Globus pallidus (tissue), 1 donor: ENCODE measurements around the gene SUPT3H.
"Not testable (repeated sequence)": the region's sequence is repeated elsewhere in the genome, so short reads cannot be mapped to it uniquely, and the experiment has no call there.

Source experiments
- DNase-seq: peaks from one replicate; pipeline ENCODE4 v3.0.0-alpha.2; 2015; ENCODE audit warnings: low spot score

The SUPT3H gene

DNA sequence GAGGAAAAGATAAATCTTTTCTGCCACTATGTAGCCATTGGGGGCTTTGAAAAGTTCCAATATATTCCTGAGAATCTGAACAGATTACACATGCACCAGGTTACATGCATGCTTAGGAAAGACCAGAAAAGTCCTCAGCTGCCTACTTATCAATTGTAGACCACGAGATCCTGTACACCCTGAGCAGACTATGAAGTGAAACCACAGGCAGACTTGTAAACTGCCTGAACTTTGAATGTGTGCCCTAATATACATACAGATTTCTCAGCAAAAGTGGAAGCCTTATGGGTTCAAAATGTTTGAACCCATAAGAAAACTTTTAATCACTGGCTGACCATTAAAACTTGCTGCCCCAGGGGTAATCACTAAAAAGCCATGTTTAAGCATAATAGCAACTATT lies 323.1 kb downstream of the SUPT3H start:
- DNase-seq = no peak

DNA sequence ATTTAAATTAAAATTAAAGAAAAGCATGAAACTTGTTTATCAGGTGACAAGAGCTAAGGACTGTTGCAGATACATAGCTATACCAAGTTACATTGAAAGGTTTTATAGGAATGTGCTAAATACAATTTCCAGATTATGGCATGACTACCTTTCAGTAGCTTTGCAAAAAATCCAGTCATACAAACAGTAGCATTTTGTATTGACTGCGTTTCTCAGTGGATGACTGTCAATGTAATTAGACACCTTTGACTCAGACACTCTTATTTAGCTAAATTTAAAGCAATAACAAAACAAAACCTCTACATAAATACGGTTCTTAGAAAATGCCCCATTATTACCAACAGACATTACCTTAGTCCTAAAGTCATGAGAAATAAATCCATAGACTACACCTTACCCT lies 325.4 kb downstream of the SUPT3H start:
- DNase-seq = no peak

DNA sequence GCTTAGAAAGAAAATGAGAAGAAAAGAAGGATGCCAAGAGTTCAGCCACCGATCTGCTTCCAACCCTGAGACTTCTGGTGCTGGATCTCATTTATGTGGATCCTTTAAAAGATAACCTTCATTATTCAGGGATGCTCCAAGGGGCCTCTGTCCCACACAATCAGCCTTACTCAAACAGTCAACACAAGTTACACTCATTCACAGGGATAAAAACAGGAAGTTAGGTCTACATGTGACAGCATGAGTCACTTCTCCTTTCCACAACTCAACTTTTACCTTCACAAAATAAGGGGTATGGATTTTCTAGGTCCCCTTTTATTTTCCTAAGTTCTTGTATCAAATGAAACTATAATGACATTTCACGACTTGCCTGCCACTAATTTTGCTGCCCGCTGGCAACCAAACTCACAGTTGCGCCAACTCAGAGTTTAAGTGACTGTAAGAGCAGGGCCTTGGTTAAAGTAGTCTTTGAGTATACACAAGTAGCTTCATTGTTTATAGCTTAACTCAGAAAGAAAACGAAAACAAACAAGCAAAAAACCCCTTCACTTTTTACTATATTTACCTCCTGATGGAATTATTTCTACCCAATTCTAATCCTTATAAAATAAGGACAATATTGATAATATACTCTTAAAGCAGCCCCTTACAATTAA lies 328.4 kb downstream of the SUPT3H start:
- peak; percentile 25 for DNase-seq

DNA sequence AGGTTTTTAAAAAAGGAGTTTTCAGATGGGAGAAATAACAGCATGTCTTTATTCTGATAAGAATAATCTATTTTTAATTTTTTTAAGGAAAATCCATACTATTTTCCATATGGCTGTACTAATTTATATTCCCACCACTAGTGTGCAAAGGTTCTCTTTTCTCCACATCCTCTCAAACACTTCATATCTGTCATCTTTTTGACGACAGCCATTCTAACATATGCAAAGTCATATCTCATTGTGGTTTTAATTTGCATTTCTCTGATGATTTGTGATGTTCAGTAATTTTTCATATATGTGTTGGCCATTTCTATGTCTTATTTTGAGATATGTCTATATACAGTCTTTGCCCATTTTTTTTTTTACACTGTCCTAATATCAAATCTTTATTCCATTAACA lies 330.2 kb downstream of the SUPT3H start:
- DNase-seq = no peak

DNA sequence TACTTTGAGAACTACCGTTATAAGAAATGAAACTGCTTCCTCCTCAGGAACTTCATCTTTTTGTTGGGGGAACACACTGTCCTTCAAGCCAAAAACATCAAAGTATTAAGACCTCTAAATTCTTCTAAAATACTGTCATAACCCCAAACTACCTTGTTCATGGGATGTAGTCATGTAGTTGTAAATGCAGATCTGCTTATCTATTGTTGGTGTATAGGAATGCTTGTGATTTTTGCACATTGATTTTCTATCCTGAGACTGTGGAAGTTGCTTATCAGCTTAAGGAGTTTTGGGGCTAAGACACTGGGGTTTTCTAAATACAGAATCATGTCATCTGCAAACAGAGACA lies 332.5 kb downstream of the SUPT3H start:
- no peak for DNase-seq

DNA sequence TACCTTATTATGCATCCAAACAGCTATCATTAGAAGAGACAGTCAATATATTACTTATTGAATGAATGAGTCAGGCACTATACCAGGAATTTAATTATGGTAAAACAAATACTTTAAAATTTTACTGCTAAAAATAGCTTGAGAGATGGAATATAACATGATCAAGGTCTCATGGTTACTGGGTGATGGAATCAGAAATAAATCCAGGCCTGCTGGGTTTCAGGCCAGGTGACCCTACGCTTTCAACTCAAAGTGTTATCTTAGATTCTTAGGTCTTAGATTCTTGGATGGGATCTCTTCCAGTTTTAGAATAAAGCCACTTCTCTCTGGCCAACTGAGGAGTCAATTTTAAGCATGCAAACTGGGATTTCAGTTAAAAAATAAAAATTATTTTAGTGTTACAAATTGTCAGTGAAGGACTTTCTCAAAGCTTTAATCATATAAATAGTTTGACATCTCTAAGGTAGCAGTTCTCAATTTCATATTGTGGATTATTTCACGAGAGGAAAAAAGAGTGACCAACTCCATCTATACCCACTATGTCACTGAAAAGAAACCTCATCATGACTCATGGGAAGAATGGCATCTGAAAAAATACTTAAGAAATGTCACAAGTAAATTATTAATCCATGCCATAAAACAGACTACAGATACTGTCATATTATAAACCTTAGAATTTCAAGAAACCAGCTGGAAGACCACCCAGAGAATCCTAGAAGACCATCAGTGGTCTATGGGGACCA lies 333.1 kb downstream of the SUPT3H start:
- DNase-seq = no peak

DNA sequence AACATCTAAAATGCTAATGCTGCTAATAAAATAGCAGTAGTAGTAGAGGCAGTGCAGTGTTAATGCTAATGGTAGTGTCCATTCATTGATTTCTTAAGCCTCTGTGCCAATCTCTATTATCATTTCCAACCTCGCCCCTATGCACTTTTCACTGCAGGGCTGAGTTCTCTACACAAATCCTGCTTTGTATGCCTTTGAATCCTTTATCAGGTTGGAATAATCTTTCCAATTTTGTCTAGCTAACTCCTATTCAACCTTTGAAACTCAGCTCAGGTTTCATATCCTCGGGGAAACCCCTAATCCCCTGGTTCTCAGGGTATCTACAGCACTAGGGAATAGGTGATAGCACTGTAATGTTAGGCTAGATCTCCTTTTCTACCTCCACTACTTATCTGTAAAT lies 333.6 kb downstream of the SUPT3H start:
- DNase-seq = no peak

DNA sequence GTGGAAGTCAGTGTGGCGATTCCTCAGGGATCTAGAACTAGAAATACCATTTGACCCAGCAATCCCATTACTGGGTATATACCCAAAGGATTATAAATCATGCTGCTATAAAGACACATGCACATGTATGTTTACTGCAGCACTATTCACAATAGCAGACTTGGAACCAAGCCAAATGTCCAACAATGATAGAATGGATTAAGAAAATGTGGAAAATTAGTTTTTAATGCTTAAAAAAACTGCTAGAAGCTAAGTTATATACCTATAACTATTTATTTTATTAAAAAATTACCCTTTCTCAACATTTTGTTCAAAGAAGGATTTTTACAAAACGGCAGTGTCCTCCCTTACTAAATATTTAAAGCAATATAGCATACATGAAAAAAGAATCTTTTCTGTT lies 335.1 kb downstream of the SUPT3H start:
- DNase-seq = not testable (repeated sequence)

DNA sequence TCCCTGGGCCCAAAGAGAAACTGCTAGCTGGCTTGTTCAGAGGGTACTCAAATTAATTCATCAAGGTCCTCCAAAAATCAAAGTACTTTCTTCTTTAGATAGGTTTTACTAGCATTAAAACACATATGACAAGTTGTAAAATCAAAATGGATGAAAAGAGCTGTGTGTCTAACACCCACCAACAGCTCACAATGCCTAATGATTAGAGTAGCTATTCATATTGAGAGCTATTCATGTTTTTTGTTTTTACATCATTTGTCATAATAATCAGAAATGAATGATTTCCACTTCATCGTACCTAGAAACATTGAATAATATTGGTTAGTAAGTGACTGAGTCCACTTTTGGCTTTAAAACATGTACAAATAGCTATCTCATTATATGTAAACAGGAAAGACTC lies 339.5 kb downstream of the SUPT3H start:
- DNase-seq = no peak

DNA sequence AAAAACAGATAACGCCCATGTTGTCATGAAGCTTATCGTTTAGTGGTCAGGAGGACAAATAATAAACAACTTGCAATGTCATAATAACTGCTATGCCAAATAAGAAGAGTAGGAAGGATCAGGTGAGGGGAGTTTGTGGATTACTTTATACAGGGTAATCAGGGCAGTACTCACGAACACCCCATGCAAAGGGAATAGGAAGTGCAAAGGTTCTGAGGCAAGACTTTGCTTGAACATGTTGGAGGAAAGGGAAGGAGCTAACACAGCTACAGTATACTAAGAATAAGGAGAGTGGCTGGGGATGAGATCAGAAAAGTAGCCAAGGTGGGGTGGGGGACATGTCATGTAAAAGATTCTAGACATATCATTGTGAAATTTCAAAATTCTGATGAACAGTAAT lies 341.6 kb downstream of the SUPT3H start:
- no peak for DNase-seq

DNA sequence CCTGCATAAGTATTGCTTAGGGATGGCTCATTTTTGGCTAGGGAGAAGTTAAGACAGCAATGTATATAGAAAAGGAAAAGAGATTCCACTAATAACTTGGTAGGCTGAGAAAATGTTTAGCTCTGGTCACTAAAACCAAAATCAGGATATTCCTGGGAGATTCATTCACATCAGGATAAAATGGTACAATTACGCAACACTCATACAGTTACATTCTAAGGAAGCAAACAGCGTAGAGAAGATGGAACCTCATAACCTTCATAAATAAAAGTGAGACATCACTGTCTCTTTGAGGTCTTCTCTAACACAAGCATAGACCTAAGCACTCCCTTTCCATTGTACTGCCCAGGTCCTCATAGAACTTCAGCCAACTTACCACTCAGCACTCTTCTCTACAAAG lies 345.3 kb downstream of the SUPT3H start:
- DNase-seq = no peak

DNA sequence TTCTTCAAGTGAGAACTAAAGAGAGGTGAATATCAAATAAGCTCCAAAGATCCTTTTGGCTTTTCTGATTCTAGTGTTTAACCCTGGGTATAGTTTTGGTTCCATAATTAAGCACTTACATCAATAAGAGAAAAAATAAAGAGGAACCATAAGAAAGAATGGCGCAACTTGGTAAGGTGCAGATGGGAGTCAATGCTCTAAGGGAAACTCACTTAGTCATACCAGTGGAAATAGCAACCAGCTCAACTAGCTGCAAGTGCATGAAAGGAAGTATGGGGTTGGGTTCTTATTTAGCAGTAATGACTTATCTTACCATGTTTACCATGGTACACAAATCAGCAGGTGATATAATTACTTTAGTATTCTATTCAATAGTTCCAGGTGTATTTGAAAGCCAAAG lies 346.1 kb downstream of the SUPT3H start:
- no peak for DNase-seq

DNA sequence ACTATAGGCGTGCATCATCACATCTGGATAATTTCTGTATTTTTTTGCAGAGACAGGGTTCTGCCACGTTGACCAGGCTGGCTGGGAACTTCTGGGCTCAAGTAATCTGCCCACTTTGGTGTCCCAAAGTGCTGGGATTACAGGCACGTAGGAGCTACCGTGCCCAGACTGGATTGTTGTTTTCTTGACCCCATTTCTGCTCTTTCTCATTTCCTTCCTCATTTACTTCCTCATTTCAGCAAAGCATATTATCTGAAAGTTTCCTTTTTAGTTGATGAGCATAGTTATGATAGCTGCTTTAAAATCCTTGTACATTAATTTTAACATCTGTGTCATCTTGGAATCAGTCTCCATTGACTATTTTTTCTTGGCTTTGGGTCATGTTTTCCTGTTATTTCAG lies 350.6 kb downstream of the SUPT3H start:
- DNase-seq = no peak

DNA sequence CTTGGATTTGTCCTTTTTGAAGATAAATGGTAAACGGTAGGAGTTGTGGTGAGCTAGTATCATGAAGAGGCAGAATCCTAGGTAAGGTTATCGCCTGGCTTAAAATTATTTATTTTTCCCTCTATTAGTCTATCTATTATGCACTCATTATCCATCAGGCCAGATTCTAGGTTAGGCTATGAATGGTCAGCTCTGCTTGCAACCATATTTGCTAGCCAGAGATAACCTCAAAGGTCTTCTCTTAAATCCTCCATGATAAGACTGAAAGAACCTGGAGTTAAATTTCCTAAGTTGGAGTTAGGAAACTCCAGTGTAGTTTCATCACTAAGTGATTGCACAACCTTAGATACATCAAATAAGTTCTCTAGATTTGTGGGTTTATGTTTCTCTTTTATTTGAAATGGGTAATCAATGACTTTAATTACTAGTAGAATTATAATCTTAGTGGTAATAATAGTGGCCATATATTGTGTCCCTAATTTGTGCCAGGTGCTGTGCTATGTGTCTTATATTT lies 351.7 kb downstream of the SUPT3H start:
- DNase-seq = no peak

DNA sequence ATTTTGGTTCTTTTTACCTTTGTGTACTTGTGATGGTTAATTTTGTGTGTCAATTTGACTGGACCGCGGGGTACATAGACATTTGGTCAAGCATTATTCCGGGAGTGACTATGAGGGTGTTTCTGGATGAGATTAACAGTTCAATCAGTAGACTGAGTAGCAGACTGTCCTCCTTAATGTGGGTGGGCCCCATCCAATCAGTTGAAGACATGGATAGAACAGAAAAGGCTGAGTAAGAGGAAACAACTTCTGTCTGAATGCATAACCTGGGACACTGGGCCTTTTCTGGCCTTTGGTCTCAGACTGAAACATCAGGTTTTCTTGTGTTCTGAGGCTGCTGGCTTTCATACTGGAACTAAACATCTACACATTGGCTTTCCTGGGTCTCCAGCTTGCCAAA lies 353.1 kb downstream of the SUPT3H start:
- no peak for DNase-seq

DNA sequence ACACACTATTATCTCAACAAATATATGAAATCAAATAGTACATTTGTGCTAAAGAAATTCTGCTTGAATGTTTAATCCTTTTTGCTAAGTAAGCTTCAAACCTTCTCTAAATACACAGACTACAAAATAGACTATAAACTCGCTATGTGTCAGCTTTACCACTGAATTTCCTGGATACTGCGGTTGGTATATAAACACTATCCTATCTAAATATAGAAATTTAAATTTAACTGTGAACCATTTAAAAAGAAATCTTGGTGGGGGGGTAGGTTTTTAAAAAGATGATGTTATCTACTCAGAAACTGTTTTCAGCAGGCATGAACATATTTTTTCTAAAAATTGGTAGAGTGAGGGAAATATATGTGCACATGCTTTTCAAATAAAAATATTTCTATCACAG lies 356.1 kb downstream of the SUPT3H start:
- DNase-seq = no peak

DNA sequence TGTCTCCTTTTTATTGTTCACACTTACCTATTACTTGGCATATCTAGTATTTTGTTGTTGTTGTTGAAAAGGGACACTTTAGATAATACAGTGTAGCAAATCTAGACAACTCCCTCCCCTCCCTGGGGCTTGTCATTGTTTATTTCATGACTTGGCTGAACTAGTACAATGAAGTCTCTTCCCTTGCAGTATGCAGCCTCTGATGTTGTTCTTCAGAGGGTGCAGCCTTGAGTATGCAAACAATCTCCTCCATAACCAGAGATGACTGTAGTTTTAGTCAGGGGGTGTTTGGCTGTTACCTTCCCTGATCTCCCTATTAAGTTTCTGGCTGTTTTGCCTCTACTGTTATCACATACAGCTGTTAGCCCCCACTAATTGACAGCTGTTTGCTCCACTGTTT lies 365.0 kb downstream of the SUPT3H start:
- DNase-seq = no peak

DNA sequence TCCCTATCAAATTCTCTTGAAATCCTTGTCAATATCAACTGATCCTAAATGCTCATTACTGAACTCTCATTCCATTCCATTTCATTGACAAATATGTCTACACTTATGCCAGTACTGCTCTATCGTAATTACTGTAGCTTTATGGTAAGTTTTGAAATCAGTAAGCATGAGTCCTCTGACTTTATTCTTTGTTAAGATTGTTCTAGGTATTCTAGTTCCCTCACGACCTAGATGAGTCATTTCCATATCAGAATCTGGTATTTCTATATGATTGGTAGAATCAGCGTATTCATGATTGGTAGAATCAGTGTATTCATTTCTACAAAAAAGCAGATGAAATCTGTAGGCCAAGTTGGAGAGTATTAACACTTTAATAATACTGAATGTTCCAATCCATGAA lies 368.2 kb downstream of the SUPT3H start:
- no peak for DNase-seq

DNA sequence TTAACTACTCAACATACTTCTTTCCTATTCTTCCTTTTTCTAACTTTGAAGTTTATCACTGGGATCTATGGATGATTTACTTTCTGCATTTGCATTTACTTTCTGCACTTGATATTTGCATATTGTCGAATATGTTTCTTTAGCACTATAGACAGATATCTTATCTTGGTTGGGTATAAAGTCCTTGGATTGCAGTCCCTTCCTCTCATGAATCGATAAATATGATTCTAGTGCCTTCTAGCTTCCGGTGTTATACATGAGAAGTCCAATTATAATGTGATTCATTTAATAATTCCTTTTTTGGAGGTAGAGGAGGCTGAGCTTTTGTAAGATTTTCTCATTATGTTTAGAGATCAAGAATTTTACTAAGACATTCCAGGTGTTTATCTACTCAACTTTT lies 370.8 kb downstream of the SUPT3H start:
- no peak for DNase-seq

DNA sequence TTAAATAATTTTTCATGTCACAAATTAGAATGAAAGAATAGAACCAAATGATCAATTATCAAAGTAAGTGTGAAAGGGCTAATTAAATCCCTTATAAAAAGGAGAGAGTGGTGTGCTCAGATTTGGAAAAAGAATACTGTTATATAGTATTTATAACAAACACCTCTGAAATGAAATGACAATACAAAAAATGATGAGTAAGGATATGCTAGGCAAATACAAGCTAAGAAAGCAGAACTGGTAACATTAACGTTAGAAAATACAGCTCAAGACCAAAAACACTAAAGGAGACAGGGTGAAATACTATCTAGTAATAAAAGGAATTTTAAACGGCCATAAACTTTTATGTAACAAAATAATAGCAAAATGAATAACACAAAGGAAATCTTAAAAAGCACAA lies 373.8 kb downstream of the SUPT3H start:
- DNase-seq = no peak

DNA sequence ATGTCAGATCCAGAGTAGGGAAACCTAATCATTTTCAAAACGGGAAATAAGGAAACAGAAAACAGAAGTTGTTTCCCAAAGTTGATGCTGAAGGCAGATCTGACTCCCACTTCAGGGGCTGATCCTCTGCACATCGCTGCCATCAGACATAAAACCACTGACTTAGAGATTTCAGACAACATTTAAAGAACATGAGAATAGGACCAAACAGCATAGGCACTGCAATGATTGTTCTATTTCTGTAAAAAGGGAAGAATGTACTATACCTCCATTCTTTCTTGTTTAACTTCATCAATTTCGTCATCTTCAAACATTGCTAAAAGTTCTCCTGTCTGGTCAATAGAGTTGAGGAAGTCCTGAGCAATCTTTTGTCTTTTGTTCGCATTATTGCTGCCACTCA lies 374.3 kb downstream of the SUPT3H start:
- peak; percentile 51 for DNase-seq

DNA sequence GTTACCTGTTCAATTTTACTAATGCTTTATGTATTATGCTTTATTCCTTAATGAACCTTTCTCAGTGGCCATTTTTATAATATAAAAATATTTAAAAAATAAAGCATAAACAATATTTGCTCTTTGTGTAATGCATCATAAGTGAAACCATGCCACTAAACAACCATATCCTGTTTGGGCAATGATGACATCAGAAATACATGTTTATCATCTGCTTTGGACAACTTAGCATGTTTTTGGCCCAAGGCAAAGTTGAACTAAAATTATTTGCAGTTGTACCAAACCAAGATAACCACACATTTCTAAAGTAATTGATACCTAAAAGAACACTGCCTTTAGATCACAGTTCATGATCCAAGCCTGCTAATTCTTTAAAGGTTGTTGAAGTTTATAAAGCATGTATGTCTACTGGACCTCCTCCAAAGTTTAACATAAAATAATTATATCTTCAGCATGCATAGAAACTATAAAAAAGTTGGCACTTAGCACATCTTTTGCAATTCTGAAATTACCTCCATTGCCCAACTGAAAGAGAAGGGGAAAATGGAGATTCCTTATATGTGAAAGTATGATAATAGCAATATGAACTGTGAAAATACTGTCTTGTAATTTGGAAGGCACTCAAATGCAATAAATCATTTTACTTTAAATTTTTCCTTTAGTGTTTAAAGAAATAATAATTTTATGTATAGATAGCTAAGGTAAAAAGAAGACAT lies 375.2 kb downstream of the SUPT3H start:
- DNase-seq = no peak

DNA sequence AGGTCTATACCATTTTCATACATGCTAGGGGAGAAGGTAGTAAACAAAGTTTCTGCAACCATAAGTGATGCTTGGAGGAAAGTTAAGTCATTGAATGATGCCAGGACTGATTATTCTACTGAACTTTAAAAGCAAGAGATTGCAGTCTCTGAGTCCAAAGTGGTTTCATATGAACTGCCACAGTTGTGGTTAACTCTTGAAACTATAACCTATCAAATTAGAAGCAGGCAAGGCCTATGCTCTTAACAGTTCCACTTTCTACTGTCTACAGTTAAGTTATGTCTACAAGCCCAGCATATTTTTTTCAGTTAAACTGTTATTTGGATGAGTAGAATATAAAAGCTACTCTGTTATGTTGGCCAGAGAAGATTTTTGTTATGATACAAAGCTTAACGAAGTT lies 376.1 kb downstream of the SUPT3H start:
- no peak for DNase-seq
